HepG2 (cell line): Measurements from ENCODE around the gene CALD1. TPM values are rescaled to one million over a fixed set of nuclear protein-coding genes. Genes with fewer than 3 reads are reported as not detected.
A peak's percentile ranks its signal among the peaks of the same experiment; 100 is the strongest.

Source experiments
- CCDC6 ChIP-seq: sonication (generic); formaldehyde crosslinking; IDR thresholded peaks from 2 replicates; pipeline ENCODE4 v1.8.1; 2022; ENCODE audit warnings: mild to moderate bottlenecking, missing genetic modification reagents, moderate library complexity
- CEBPG ChIP-seq: IDR thresholded peaks from 2 replicates; pipeline ENCODE4 v1.6.1; 2016
- DNMT1 ChIP-seq: sonication (generic); formaldehyde crosslinking; IDR thresholded peaks from 2 replicates; pipeline ENCODE4 v1.5.1; 2020; ENCODE audit warnings: mild to moderate bottlenecking, missing genetic modification reagents
- EP300 ChIP-seq, 3 experiments: sonication (generic) in 1 of 3; formaldehyde crosslinking in 1 of 3; IDR thresholded peaks; 2 replicates each; pipeline versions ENCODE4 v1.5.1 to v1.6.1; 2011 to 2020; ENCODE audit warnings: low read depth in 2 of 3, low read length in 2 of 3, borderline replicate concordance in 1 of 3, improper control_type of control experiment in 1 of 3, mild to moderate bottlenecking in 1 of 3, missing genetic modification reagents in 1 of 3, moderate library complexity in 1 of 3
- ETV5 ChIP-seq: IDR thresholded peaks from 2 replicates; pipeline ENCODE4 v1.6.1; 2018; ENCODE audit warnings: missing biosample characterization, missing genetic modification reagents, inconsistent platforms, borderline replicate concordance
- FOSL1 ChIP-seq: sonication (generic); formaldehyde crosslinking; IDR thresholded peaks from 2 replicates; pipeline ENCODE4 v1.9.0; 2021; ENCODE audit warnings: missing genetic modification reagents, borderline replicate concordance
- GABPA ChIP-seq, 2 experiments: IDR thresholded peaks; 2 replicates each; pipeline ENCODE4 v1.6.1; 2011 to 2016; ENCODE audit warnings: low read depth in 2 of 2, low read length in 1 of 2, missing biosample characterization in 1 of 2, missing genetic modification characterization in 1 of 2
- GABPB1 ChIP-seq: IDR thresholded peaks from 2 replicates; pipeline ENCODE4 v1.6.1; 2016; ENCODE audit warnings: mild to moderate bottlenecking, missing genetic modification reagents, moderate library complexity, missing compliant biosample characterization
- GLI4 ChIP-seq: sonication (generic); formaldehyde crosslinking; IDR thresholded peaks from 2 replicates; pipeline ENCODE4 v1.5.1; 2020; ENCODE audit warnings: missing genetic modification reagents, mild to moderate bottlenecking, moderate library complexity, borderline replicate concordance
- HCFC1 ChIP-seq: fragments of 150-350 bp; IDR thresholded peaks from 2 replicates; pipeline ENCODE4 v1.6.1; 2014; ENCODE audit warnings: low read depth, low read length
- HMG20A ChIP-seq: IDR thresholded peaks from 2 replicates; pipeline ENCODE4 v1.6.1; 2016; ENCODE audit warnings: borderline replicate concordance
- IKZF4 ChIP-seq: sonication (generic); formaldehyde crosslinking; IDR thresholded peaks from 2 replicates; pipeline ENCODE4 v1.5.1; 2020; ENCODE audit warnings: borderline replicate concordance, mild to moderate bottlenecking, low read depth, missing genetic modification reagents; ENCODE audit errors: not compliant biosample characterization
- MEF2D ChIP-seq: sonication (generic); formaldehyde crosslinking; IDR thresholded peaks from 2 replicates; pipeline ENCODE4 v1.5.1; 2020; ENCODE audit warnings: mild to moderate bottlenecking, missing genetic modification reagents
- MZF1 ChIP-seq: sonication (generic); formaldehyde crosslinking; IDR thresholded peaks from 2 replicates; pipeline ENCODE4 v1.8.1; 2023; ENCODE audit warnings: mild to moderate bottlenecking, missing genetic modification reagents, borderline replicate concordance
- PHF20 ChIP-seq: sonication (generic); formaldehyde crosslinking; IDR thresholded peaks from 2 replicates; pipeline ENCODE4 v1.5.0; 2020; ENCODE audit warnings: mild to moderate bottlenecking, missing genetic modification reagents
- PRMT3 ChIP-seq: sonication (generic); formaldehyde crosslinking; IDR thresholded peaks from 2 replicates; pipeline ENCODE4 v1.8.1; 2022; ENCODE audit warnings: low read depth, mild to moderate bottlenecking, moderate library complexity, missing genetic modification reagents, borderline replicate concordance
- ZBTB3 ChIP-seq: sonication (generic); formaldehyde crosslinking; IDR thresholded peaks from 2 replicates; pipeline ENCODE4 v1.4.0; 2020; ENCODE audit warnings: low read depth, mild to moderate bottlenecking, moderate library complexity, missing genetic modification reagents, borderline replicate concordance
- ZBTB38 ChIP-seq: sonication (generic); formaldehyde crosslinking; IDR thresholded peaks from 2 replicates; pipeline ENCODE4 v1.5.1; 2020; ENCODE audit warnings: mild to moderate bottlenecking, missing genetic modification reagents
- ZNF160 ChIP-seq: sonication (generic); formaldehyde crosslinking; IDR thresholded peaks from 2 replicates; pipeline ENCODE4 v1.8.0; 2022; ENCODE audit warnings: mild to moderate bottlenecking, inconsistent platforms, missing genetic modification reagents
- ZNF335 ChIP-seq: sonication (generic); formaldehyde crosslinking; IDR thresholded peaks from 2 replicates; pipeline ENCODE4 v1.4.0; 2020; ENCODE audit warnings: missing genetic modification reagents
- ZNF460 ChIP-seq: sonication (generic); formaldehyde crosslinking; IDR thresholded peaks from 2 replicates; pipeline ENCODE4 v1.5.1; 2020; ENCODE audit warnings: missing genetic modification reagents, mild to moderate bottlenecking, borderline replicate concordance
- ZNF468 ChIP-seq: sonication (generic); formaldehyde crosslinking; IDR thresholded peaks from 2 replicates; pipeline ENCODE4 v1.8.0; 2022; ENCODE audit warnings: mild to moderate bottlenecking, moderate library complexity, missing genetic modification reagents
- ZNF75D ChIP-seq: sonication (generic); formaldehyde crosslinking; IDR thresholded peaks from 2 replicates; pipeline ENCODE4 v1.8.1; 2023; ENCODE audit warnings: missing genetic modification reagents, mild to moderate bottlenecking, borderline replicate concordance
- ZNF782 ChIP-seq: sonication (generic); formaldehyde crosslinking; IDR thresholded peaks from 2 replicates; pipeline ENCODE4 v1.4.0; 2020; ENCODE audit warnings: missing genetic modification reagents, mild to moderate bottlenecking, borderline replicate concordance
- ZSCAN29 ChIP-seq: sonication (generic); formaldehyde crosslinking; conservative IDR thresholded peaks from 2 replicates; pipeline ENCODE4 v1.4.0; 2020; ENCODE audit warnings: mild to moderate bottlenecking, missing genetic modification reagents
- polyA plus RNA-seq, 8 experiments: library from polyadenylated mRNA; depleted of rRNA in 3 of 8; stranded (reverse) in 7 of 8; unstranded in 1 of 8; fragments of >200 nt; fragmentation: Illumina TruSeq in 4 of 8; extraction: Trizol in 4 of 8; gene quantifications; 2 replicates each; pipeline versions ENCODE4 v1.2.1 to v1.2.3, GENCODE V29; 2011 to 2016; ENCODE audit warnings: low read depth in 4 of 8, missing spikeins in 1 of 8, mixed read lengths in 1 of 8; ENCODE audit not compliant: insufficient read depth in 1 of 8
- total RNA-seq, 5 experiments: library from RNA; depleted of rRNA; stranded (reverse); fragments of >200 nt; fragmentation: Illumina TruSeq; extraction: Trizol; gene quantifications; 2 replicates each; pipeline ENCODE4 v1.2.3, GENCODE V29; 2016; ENCODE audit warnings: low read depth in 1 of 5
- TF ChIP-seq, protein P1 (sequence below): sonication (generic); formaldehyde crosslinking; IDR thresholded peaks from 2 replicates; pipeline ENCODE4 v1.5.0; 2020; ENCODE audit warnings: mild to moderate bottlenecking, missing genetic modification reagents
- TF ChIP-seq, protein P2 (sequence below): sonication (generic); formaldehyde crosslinking; IDR thresholded peaks from 2 replicates; pipeline ENCODE4 v1.5.0; 2020; ENCODE audit warnings: missing genetic modification reagents
- TF ChIP-seq, protein P3 (sequence below): sonication (generic); formaldehyde crosslinking; IDR thresholded peaks from 2 replicates; pipeline ENCODE4 v1.4.0; 2020; ENCODE audit warnings: missing genetic modification reagents

CALD1 gene
- total and polyA plus RNA-seq, 2 of the 13 experiments (the other 11 are each of a cell fraction or from before 2014, with no cell fraction given): 53.0 to 112 TPM

DNA sequence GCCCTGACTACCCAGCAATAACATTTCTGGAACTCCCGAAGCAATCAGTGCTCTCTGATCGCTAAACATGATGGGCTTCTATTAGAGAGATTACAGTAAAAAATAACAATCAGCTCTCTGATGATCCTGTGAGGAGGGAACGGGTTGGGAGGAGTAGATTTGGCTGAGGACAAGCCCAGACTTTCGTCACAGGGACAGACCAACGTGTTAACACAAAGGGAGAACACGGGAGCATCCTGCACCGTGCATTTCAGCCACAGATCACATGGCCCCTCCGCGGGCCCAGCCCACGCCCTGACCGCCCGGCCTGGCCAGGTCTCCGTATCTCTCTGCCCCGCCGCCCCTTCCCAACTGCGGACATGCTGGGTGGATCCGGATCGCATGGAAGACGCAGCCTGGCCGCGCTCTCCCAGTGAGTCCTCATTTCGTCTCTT lies 111.8 kb downstream of the CALD1 start (continued):
- TF ChIP-seq IKZF4 (CRISPR knock-in tag) (no peak), GABPA (IDR thresholded peaks at IDR 0.05; ENCODE audit: low read depth, low read length) (no peak), GABPA (CRISPR knock-in tag; IDR thresholded peaks at IDR 0.05; ENCODE audit: low read depth) (no peak), PRMT3 (no peak), GLI4 (no peak), ZNF782 (CRISPR knock-in tag) (no peak), ZNF468 (CRISPR knock-in tag) (no peak), ZBTB38 (peak; percentile 49; the same call in 1 of the 2 replicates), HCFC1 (no peak), FOSL1 (CRISPR knock-in tag) (no peak), DNMT1 (CRISPR knock-in tag) (no peak), ZNF460 (CRISPR knock-in tag) (no peak), ZSCAN29 (no peak), CCDC6 (CRISPR knock-in tag) (peak; percentile 69; the same call in 1 of the 2 replicates), MZF1 (CRISPR knock-in tag) (no peak), CEBPG (CRISPR knock-in tag) (peak; percentile 78), EP300 (IDR thresholded peaks at IDR 0.05; ENCODE audit: low read depth in 2 of 2, low read length in 2 of 2) (peak in 1 of 2 experiments; percentile 62; a peak in 1 of 4 replicates), EP300 (CRISPR knock-in tag; IDR thresholded peaks at IDR 0.05; ENCODE audit: borderline replicate concordance) (no peak; the same call in 1 of the 2 replicates), ETV5 (CRISPR knock-in tag) (peak; percentile 49; the same call in 1 of the 2 replicates), ZNF75D (no peak), GABPB1 (CRISPR knock-in tag) (peak; percentile 62), PHF20 (CRISPR knock-in tag) (0 out of 2 replicates have a peak, but pooled peaks have one; percentile 31), ZBTB3 (CRISPR knock-in tag) (no peak), MEF2D (CRISPR knock-in tag) (peak; percentile 45; the same call in 1 of the 2 replicates), ZNF335 (CRISPR knock-in tag) (no peak), ZNF160 (CRISPR knock-in tag) (no peak; the same call in 1 of the 2 replicates), HMG20A (no peak)
- TF ChIP-seq, protein P1, sequence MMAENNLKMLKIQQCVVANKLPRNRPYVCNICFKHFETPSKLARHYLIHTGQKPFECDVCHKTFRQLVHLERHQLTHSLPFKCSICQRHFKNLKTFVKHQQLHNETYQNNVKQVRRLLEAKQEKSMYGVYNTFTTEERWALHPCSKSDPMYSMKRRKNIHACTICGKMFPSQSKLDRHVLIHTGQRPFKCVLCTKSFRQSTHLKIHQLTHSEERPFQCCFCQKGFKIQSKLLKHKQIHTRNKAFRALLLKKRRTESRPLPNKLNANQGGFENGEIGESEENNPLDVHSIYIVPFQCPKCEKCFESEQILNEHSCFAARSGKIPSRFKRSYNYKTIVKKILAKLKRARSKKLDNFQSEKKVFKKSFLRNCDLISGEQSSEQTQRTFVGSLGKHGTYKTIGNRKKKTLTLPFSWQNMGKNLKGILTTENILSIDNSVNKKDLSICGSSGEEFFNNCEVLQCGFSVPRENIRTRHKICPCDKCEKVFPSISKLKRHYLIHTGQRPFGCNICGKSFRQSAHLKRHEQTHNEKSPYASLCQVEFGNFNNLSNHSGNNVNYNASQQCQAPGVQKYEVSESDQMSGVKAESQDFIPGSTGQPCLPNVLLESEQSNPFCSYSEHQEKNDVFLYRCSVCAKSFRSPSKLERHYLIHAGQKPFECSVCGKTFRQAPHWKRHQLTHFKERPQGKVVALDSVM (CRISPR knock-in tag): no peak
- TF ChIP-seq, protein P2, sequence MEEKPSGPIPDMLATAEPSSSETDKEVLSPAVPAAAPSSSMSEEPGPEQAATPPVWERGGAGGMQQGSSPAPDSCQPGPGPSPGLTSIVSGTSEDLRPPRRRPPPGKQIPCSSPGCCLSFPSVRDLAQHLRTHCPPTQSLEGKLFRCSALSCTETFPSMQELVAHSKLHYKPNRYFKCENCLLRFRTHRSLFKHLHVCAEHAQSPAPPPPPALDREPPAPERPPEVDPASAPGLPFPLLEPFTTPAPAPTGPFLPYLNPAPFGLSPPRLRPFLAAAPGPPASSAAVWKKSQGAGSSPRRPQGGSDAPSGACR (CRISPR knock-in tag): no peak; the same call in 1 of the 2 replicates
- TF ChIP-seq, protein P3, sequence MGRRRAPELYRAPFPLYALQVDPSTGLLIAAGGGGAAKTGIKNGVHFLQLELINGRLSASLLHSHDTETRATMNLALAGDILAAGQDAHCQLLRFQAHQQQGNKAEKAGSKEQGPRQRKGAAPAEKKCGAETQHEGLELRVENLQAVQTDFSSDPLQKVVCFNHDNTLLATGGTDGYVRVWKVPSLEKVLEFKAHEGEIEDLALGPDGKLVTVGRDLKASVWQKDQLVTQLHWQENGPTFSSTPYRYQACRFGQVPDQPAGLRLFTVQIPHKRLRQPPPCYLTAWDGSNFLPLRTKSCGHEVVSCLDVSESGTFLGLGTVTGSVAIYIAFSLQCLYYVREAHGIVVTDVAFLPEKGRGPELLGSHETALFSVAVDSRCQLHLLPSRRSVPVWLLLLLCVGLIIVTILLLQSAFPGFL (CRISPR knock-in tag): no peak
